HEK293 (cell line): ENCODE results near the gene KLHL30.
A peak's percentile ranks its signal among the peaks of the same experiment; 100 is the strongest.

Experiments
- CTCF ChIA-PET: fragments of 350-600 bp; formaldehyde crosslinking; extraction: SDS; loops from one replicate; lab custom pipeline; 2021; ENCODE audit warnings: antibody characterized with exemption; lab: Yijun Ruan, JAX
- POLR2A ChIA-PET: fragments of 300-600 bp; formaldehyde crosslinking; extraction: SDS; loops from one replicate; lab custom pipeline; 2020; ENCODE audit warnings: antibody characterized with exemption, inconsistent platforms; lab: Yijun Ruan, JAX
- H3K27ac ChIP-seq: fragments of 200-500 bp; sonication (Bioruptor generic); 2 replicates; pipeline ENCODE4 v1.5.1; 2014; ENCODE audit warnings: low read depth, low read length, control low read depth, inconsistent platforms; ENCODE audit errors: extremely low read depth
- H3K36me3 ChIP-seq, 2 experiments: fragments of 200-500 bp in 1 of 2; sonication (Bioruptor generic) in 1 of 2; 1 replicate in 1 of 2; 2 replicates in 1 of 2; pipeline ENCODE4 v1.5.1; 2014 to 2017; ENCODE audit warnings: inconsistent platforms in 2 of 2, low read length in 2 of 2; ENCODE audit not compliant: control insufficient read depth in 2 of 2, insufficient read depth in 1 of 2
- H3K4me1 ChIP-seq: fragments of 200-500 bp; sonication (Bioruptor generic); 2 replicates; pipeline ENCODE4 v1.5.1; 2014; ENCODE audit warnings: mild to moderate bottlenecking, low read length, inconsistent platforms; ENCODE audit not compliant: control insufficient read depth, insufficient read depth
- H3K4me3 ChIP-seq: 2 replicates; pipeline ENCODE4 v1.5.1; 2011; ENCODE audit warnings: low read depth, mild to moderate bottlenecking, control low read depth, low read length, moderate library complexity
- H3K9me3 ChIP-seq: fragments of 200-500 bp; sonication (Bioruptor generic); 2 replicates; pipeline ENCODE4 v1.5.1; 2014; ENCODE audit warnings: low read depth, low read length, inconsistent platforms; ENCODE audit not compliant: control insufficient read depth, insufficient read depth
- GFI1B ChIP-seq: fragments of 450-650 bp; formaldehyde crosslinking; IDR thresholded peaks from 2 replicates; pipeline ENCODE4 v1.5.1; 2016; ENCODE audit warnings: missing biosample characterization, missing genetic modification characterization
- SETDB1 ChIP-seq: IDR thresholded peaks from one replicate; pipeline ENCODE4 v1.6.1; 2017; ENCODE audit warnings: mild to moderate bottlenecking, low read length, moderate library complexity, mixed read lengths; ENCODE audit not compliant: insufficient read length
- ZNF202 ChIP-seq: fragments of 450-650 bp; formaldehyde crosslinking; IDR thresholded peaks from 2 replicates; pipeline ENCODE4 v1.5.1; 2016; ENCODE audit warnings: missing biosample characterization, missing genetic modification characterization, borderline replicate concordance
- ZNF510 ChIP-seq: fragments of 450-650 bp; formaldehyde crosslinking; IDR thresholded peaks from 2 replicates; pipeline ENCODE4 v1.5.1; 2018; ENCODE audit warnings: mild to moderate bottlenecking, missing genetic modification characterization, missing biosample characterization; ENCODE audit not compliant: insufficient replicate concordance
- ZNF596 ChIP-seq: fragments of 450-650 bp; IDR thresholded peaks from 2 replicates; pipeline ENCODE4 v1.5.0; 2018; ENCODE audit warnings: missing biosample characterization, mild to moderate bottlenecking, missing genetic modification characterization, moderate library complexity
- ZXDB ChIP-seq: fragments of 450-650 bp; formaldehyde crosslinking; IDR thresholded peaks from 2 replicates; pipeline ENCODE4 v1.5.1; 2016; ENCODE audit warnings: missing biosample characterization, missing genetic modification characterization
- TF ChIP-seq, protein P1 (sequence below): fragments of 450-650 bp; formaldehyde crosslinking; IDR thresholded peaks from 2 replicates; pipeline ENCODE4 v1.5.1; 2016; ENCODE audit warnings: missing biosample characterization, missing genetic modification characterization
- TF ChIP-seq, protein P2 (sequence below): fragments of 450-650 bp; formaldehyde crosslinking; IDR thresholded peaks from 2 replicates; pipeline ENCODE4 v1.5.1; 2017; ENCODE audit warnings: missing biosample characterization, missing genetic modification characterization
- TF ChIP-seq, protein P3 (sequence below): fragments of 450-650 bp; formaldehyde crosslinking; IDR thresholded peaks from 2 replicates; pipeline ENCODE4 v1.5.1; 2016; ENCODE audit warnings: missing biosample characterization, missing genetic modification characterization
- TF ChIP-seq, protein P4 (sequence below): fragments of 450-650 bp; formaldehyde crosslinking; IDR thresholded peaks from 2 replicates; pipeline ENCODE4 v1.5.1; 2016; ENCODE audit warnings: missing biosample characterization, missing genetic modification characterization

Gene KLHL30, protein sequence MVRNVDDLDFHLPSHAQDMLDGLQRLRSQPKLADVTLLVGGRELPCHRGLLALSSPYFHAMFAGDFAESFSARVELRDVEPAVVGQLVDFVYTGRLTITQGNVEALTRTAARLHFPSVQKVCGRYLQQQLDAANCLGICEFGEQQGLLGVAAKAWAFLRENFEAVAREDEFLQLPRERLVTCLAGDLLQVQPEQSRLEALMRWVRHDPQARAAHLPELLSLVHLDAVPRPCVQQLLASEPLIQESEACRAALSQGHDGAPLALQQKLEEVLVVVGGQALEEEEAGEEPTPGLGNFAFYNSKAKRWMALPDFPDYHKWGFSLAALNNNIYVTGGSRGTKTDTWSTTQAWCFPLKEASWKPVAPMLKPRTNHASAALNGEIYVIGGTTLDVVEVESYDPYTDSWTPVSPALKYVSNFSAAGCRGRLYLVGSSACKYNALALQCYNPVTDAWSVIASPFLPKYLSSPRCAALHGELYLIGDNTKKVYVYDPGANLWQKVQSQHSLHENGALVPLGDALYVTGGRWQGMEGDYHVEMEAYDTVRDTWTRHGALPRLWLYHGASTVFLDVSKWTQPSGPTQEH

DNA sequence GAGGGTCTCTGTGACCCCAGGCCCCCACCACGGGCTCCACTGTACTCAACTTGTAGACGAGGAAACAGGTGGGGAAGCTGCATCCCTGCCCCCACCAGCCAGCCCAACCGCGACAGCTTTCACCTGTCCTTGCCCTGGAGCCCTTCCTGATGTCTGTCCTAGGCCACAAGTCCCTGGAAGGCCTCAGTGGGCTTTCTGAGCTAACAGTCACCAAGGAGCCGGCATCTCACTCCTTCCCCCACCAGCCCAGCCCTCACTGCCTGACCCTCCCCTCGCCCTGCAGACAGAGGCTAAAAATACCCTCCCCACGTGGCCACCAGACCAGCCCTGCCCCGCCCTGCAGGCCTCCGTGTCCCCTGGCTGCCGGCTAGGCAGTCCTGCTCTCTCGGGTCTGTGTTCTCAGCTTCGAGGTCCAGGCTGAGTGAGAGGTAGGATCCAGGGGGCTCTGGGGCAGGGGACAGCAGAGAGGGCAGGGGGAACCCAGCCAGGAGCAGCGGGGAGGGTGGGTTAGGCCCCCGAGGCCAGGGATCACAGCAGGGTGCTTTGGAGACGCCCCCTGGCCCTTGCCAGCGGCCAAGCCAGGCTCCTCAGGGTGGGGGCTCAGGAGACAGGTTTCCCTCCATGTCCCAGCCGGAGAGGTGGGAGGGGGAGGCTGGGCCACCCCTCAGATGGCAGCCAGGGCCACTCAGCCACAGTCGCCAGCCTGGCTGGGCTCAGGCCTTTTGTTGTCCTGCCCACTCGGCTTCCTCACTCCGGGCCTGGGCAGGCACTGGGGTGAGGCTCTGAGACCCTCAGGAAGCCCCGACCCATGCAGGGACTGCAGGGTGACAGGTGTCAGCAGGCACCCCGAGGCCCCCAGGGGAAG is at the start of gene KLHL30:
TSS of gene KLHL30 (plus strand) at position 338 of the 865 bp plus-strand sequence. CDS start 2,087 bp downstream, outside the sequence.
- no peak within 1 kb of the TSS for H3K4me3 ChIP-seq
- no peaks in the 10 kb centered on the region for H3K9me3 ChIP-seq
- POLR2A ChIA-PET, result interaction anchor here (0.6 kb wide), 1 partner anchor 58 kb away, joined by 3 read pairs; no protein-coding TSS in a partner anchor
- H3K27ac ChIP-seq, result no peak within 1 kb of the TSS
- no peaks in the 10 kb centered on the region for H3K4me1 ChIP-seq
- no peaks in the 10 kb centered on the region for H3K36me3 ChIP-seq
- CTCF ChIA-PET, result interaction anchor here (0.7 kb wide), 1 partner anchor 78 kb away, joined by 3 read pairs; no protein-coding TSS in a partner anchor
- no peak for TF ChIP-seq ZNF596 (tag by site-specific recombination)
- no peak for TF ChIP-seq ZNF202
- TF ChIP-seq, protein P1, sequence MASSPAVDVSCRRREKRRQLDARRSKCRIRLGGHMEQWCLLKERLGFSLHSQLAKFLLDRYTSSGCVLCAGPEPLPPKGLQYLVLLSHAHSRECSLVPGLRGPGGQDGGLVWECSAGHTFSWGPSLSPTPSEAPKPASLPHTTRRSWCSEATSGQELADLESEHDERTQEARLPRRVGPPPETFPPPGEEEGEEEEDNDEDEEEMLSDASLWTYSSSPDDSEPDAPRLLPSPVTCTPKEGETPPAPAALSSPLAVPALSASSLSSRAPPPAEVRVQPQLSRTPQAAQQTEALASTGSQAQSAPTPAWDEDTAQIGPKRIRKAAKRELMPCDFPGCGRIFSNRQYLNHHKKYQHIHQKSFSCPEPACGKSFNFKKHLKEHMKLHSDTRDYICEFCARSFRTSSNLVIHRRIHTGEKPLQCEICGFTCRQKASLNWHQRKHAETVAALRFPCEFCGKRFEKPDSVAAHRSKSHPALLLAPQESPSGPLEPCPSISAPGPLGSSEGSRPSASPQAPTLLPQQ (tag by site-specific recombination), result no peak
- TF ChIP-seq, protein P2, sequence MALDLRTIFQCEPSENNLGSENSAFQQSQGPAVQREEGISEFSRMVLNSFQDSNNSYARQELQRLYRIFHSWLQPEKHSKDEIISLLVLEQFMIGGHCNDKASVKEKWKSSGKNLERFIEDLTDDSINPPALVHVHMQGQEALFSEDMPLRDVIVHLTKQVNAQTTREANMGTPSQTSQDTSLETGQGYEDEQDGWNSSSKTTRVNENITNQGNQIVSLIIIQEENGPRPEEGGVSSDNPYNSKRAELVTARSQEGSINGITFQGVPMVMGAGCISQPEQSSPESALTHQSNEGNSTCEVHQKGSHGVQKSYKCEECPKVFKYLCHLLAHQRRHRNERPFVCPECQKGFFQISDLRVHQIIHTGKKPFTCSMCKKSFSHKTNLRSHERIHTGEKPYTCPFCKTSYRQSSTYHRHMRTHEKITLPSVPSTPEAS, result no peak
- no peak for TF ChIP-seq ZNF510 (tag by site-specific recombination)
- TF ChIP-seq, protein P3, sequence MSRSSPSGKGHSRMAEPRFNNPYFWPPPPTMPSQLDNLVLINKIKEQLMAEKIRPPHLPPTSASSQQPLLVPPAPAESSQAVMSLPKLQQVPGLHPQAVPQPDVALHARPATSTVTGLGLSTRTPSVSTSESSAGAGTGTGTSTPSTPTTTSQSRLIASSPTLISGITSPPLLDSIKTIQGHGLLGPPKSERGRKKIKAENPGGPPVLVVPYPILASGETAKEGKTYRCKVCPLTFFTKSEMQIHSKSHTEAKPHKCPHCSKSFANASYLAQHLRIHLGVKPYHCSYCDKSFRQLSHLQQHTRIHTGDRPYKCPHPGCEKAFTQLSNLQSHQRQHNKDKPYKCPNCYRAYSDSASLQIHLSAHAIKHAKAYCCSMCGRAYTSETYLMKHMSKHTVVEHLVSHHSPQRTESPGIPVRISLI, result no peak
- no peak for TF ChIP-seq GFI1B
- no peak for TF ChIP-seq SETDB1

DNA sequence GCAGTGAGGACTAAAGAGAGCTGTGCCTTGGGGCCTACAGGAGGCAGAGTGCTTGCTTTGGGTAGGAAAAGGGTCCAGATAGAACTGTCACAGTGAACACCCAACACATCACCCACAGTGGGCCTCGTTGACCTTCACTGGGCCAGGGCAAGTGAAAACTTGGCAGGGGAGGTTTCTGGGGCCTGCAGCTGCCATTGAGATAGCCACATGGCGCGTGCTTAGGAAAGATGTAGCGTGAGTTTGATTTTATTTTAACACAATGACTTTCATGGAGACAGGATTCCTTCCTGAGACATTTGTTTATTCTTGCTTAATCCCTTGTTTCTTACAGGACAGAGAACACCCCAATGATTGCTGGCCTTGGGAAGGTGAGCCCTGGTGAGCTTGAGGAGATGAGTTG is 47.6 kb upstream of the KLHL30 start:
- ChIA-PET CTCF (interaction anchor here (0.7 kb wide), 1 partner anchor 35 kb away, joined by 3 read pairs; no protein-coding TSS in a partner anchor), POLR2A (no interaction called here)
- no peak overlapping the region for H3K27ac ChIP-seq
- H3K36me3 ChIP-seq, result peaks cover 0 to 16% of the 10 kb centered on the region in 2 experiments; a peak in 2 of 3 replicates
- no peak for TF ChIP-seq ZXDB
- TF ChIP-seq, protein P4, sequence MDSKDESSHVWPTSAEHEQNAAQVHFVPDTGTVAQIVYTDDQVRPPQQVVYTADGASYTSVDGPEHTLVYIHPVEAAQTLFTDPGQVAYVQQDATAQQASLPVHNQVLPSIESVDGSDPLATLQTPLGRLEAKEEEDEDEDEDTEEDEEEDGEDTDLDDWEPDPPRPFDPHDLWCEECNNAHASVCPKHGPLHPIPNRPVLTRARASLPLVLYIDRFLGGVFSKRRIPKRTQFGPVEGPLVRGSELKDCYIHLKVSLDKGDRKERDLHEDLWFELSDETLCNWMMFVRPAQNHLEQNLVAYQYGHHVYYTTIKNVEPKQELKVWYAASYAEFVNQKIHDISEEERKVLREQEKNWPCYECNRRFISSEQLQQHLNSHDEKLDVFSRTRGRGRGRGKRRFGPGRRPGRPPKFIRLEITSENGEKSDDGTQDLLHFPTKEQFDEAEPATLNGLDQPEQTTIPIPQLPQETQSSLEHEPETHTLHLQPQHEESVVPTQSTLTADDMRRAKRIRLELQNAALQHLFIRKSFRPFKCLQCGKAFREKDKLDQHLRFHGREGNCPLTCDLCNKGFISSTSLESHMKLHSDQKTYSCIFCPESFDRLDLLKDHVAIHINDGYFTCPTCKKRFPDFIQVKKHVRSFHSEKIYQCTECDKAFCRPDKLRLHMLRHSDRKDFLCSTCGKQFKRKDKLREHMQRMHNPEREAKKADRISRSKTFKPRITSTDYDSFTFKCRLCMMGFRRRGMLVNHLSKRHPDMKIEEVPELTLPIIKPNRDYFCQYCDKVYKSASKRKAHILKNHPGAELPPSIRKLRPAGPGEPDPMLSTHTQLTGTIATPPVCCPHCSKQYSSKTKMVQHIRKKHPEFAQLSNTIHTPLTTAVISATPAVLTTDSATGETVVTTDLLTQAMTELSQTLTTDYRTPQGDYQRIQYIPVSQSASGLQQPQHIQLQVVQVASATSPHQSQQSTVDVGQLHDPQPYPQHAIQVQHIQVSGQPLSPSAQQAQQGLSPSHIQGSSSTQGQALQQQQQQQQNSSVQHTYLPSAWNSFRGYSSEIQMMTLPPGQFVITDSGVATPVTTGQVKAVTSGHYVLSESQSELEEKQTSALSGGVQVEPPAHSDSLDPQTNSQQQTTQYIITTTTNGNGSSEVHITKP (tag by site-specific recombination), result peak; percentile 57
- no peaks in the 10 kb centered on the region for H3K4me1 ChIP-seq
- no peaks in the 10 kb centered on the region for H3K9me3 ChIP-seq
- no peak overlapping the region for H3K4me3 ChIP-seq
